DND-41 (cell line): ENCODE results near the gene PRMT2.

Experiments used
- EZH2 ChIP-seq: IDR thresholded peaks from 3 replicates; pipeline ENCODE4 v1.6.1; 2012; ENCODE audit warnings: borderline replicate concordance, low read depth, mild to moderate bottlenecking, moderate library complexity, low read length, inconsistent platforms; ENCODE audit not compliant: severe bottlenecking
- TF ChIP-seq, protein P1 (sequence below): IDR thresholded peaks from 2 replicates; pipeline ENCODE4 v1.5.1; 2012; ENCODE audit warnings: borderline replicate concordance, low read length, moderate library complexity, mild to moderate bottlenecking; ENCODE audit not compliant: poor library complexity, severe bottlenecking; ENCODE audit errors: extremely low read depth

DNA sequence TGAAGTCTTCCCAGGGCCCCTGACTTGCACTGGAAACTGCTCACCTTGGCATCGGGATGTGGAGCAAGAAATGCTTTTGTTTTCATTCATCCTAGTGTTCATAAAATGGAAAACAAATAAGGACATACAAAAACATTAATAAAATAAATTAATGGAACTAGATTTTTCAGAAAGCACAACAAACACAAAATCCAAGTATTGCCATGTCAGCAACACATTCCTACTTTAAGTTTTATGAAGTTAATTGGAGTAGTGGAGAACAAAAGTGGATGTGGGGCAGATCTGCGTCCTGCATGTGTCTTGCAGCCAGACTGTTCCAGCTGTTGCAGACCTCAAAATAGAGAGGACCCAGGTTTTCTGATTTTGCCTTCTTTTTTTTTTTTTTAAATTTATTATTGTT is 32.9 kb downstream of the PRMT2 start:
- TF ChIP-seq, protein P1, sequence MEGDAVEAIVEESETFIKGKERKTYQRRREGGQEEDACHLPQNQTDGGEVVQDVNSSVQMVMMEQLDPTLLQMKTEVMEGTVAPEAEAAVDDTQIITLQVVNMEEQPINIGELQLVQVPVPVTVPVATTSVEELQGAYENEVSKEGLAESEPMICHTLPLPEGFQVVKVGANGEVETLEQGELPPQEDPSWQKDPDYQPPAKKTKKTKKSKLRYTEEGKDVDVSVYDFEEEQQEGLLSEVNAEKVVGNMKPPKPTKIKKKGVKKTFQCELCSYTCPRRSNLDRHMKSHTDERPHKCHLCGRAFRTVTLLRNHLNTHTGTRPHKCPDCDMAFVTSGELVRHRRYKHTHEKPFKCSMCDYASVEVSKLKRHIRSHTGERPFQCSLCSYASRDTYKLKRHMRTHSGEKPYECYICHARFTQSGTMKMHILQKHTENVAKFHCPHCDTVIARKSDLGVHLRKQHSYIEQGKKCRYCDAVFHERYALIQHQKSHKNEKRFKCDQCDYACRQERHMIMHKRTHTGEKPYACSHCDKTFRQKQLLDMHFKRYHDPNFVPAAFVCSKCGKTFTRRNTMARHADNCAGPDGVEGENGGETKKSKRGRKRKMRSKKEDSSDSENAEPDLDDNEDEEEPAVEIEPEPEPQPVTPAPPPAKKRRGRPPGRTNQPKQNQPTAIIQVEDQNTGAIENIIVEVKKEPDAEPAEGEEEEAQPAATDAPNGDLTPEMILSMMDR = no peak
- TF ChIP-seq EZH2 = no peak
